ENCODE measurements around the gene WDR27. TPM values are rescaled to one million over a fixed set of nuclear protein-coding genes. Genes with fewer than 3 reads are reported as not detected.

Gene WDR27
- 14.9 and 18.7 TPM in 2 replicates for total RNA-seq (2014; rRNA removed; shearing (Covaris generic))
- polyA plus RNA-seq (2015; cell fraction: cytosol; rRNA removed) = 14.2 and 14.3 TPM in 2 replicates
- polyA plus RNA-seq (2015; cell fraction: nucleus; rRNA removed) = 258 and 283 TPM in 2 replicates

DNA sequence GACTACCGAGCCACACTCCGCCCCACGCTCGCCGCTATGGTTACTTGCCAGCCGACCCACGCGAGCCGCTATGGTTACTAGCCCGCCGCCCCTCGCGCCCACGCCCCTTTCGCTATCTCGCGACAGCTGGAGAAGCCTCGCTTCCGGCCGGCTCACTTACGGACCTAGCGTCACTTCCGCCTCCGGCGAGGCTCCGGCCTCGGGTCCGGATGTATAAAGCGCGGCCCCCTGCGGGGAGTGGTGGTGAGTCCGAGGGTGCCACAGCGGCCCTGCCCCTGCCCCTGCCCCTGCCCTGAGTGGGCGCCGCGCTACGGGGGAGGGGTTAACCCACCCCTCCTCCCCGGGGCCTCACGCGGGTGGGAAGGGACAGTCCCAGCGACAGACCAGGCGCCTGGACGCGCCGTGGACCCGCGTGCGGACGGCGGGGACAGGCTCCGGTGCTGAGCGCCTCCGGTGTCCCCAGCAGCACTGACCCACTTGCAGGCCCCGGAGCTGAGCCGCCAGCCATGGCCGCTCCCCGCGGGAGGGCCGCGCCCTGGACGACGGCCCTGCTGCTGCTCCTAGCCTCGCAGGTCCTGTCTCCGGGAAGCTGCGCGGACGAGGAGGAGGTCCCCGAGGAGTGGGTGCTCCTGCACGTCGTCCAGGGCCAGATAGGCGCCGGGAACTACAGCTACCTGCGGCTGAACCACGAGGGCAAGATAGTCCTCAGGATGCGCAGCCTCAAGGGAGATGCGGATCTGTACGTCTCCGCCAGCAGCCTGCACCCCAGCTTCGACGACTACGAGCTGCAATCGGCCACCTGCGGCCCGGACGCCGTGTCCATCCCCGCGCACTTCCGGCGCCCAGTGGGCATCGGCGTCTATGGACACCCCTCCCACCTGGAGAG, at the start of gene WDR27, which contains the start of gene C6orf120:
TSS of gene WDR27 (minus strand) at position 76 of the 886 bp plus-strand sequence. CDS start 13,024 bp downstream, outside the sequence.
TSS of gene C6orf120 (plus strand) at position 173 of the 886 bp plus-strand sequence. CDS start at position 507, 334 bp downstream.
- DNase-seq (ENCODE audit: low read depth) = peak; percentile 94

DNA sequence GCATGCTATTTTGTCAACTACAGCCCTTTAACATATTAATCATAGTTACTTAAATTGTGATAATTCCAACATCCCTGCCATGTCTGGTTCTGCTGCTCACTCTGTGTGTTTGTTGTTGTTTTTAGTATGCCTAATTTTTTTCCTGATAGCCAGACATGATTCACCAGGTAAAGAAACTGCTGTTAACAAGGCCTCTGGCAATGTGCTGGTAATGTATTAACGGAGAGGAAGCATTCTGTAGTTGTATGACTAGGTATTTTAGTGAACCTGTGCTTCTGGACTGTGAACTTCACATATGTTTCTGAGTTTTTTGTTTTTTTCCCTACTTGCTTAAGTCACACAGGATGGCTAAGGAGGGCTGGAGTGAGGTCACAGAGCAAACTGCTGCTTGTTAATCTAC, 44.7 kb upstream of the WDR27 start:
- DNase-seq (ENCODE audit: low read depth) = no peak

- no peak for DNase-seq (ENCODE audit: low read depth)
Measured at GRCh38 chr6:169745405-169745804, 43.6 kb upstream of the WDR27 start.

DNA sequence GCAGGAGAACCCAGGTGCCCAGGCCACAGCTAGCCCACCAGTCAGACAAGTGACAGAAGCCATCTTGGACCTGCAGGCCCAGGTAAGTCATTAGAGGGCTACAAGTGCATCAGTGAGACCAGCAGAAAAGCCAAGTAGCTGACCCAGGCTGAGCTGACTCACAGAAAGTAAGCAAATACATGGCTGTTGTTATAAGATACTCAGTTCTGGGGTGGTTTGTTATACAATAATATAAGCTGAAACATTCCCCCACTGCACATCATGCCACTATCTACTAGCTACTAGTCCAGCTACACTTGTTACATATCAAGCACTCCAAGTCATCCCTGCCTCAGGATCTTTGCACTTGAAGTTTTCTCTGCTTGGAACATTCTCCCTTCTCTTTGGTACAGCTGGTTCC, 39.5 kb upstream of the WDR27 start:
- no peak for DNase-seq (ENCODE audit: low read depth)

DNA sequence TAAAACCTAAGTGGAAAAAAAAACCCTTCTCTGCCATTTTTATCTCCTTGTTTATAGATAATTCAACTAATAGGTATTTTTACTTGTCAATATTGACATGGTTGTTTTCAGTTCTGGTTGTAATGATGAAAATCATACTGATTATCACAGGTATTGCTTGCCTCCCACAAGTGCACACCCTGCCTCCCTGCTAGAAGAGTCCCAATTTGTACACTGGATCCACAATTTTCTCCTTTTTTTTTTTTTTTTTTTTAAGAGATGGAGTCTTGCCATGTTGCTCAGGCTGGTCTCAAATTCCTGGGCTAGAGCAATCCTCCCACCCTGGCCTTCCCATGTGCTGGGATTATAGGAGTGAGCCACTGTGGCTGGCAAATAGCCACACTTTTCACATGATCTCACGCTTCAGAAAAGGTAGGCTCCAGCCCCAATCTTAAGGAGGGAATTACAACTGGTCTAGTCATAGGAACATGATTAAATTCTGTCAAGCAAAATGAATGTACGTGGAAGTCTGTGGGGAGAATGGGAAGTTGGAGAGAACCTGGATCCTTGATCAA, 37.2 kb upstream of the WDR27 start:
- DNase-seq (ENCODE audit: low read depth) = no peak

DNA sequence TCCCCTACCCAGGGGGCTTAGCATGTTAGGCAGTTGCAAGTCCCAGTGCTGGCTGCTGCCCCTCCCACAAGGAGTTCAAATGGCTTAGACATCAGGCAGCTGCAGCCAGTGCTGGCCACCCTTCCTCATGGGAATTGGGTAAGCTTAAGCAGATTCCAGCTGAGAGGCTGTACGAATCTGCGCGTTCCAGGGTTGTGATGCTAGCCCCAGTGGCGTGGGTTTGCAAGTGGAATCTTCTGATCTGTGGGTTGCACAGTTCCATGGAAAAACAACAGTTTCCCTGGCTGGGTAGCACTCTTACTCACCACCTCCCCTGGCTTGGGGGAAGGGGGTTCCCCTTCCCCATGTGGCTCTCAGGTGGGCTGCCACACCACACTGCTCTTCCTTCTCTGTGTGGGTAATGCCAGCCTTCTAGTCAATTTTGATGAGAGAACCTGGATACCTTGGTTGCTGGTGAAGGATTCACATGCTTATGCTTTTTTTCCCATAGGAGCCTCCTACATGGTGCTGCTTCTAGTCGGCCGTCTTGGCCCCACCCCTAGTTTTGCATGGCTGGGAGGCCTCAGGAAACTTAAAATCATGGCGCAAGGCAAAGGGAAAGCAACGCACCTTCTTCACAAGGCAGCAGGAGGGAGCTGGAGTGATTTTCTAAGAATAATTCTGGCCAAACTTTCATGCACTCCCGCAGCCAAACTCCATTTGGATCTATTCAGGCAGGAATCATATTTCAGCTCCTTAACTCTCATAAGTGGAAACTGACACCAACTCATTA, 36.6 kb upstream of the WDR27 start:
- DNase-seq (ENCODE audit: low read depth) = no peak

- no peak for DNase-seq (ENCODE audit: low read depth)
Measured at GRCh38 chr6:169729961-169730360, 28.1 kb upstream of the WDR27 start.

DNA sequence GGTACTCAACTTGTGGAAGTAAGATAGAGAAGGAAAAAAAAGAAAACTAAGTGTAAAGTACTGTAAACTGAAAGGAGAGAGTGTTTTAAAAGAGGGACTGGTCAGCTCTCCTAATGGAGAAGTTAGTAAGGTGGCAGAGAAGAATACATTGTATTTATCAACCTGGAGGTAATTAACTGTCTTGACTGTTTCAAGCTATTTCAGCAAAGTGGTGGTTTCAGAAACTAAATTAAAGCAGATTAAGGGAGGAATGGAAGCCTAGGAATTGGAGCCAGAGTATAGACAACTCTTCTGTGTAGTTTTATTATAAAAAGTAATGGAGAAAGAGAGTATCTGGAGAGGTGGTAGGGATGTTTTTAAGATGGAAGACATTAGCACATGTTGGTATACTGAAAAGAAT, 25.1 kb upstream of the WDR27 start:
- DNase-seq (ENCODE audit: low read depth) = no peak

DNA sequence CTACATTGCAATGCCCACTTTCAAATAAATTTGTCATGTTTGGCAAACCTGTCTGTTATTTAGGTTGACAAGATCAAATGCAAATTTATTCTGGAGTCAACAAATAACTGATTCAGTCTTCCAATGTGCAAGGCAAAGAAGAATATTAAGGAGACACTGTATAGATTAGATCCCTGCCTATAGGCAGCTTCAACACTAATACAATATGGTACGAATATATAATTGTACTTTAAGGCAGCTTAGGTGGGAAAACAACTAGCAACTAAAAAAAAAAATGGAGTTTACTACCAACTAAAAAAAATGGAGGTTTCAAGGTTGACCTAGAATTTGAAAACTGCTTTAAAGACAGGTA, 24.2 kb upstream of the WDR27 start:
- no peak for DNase-seq (ENCODE audit: low read depth)

DNA sequence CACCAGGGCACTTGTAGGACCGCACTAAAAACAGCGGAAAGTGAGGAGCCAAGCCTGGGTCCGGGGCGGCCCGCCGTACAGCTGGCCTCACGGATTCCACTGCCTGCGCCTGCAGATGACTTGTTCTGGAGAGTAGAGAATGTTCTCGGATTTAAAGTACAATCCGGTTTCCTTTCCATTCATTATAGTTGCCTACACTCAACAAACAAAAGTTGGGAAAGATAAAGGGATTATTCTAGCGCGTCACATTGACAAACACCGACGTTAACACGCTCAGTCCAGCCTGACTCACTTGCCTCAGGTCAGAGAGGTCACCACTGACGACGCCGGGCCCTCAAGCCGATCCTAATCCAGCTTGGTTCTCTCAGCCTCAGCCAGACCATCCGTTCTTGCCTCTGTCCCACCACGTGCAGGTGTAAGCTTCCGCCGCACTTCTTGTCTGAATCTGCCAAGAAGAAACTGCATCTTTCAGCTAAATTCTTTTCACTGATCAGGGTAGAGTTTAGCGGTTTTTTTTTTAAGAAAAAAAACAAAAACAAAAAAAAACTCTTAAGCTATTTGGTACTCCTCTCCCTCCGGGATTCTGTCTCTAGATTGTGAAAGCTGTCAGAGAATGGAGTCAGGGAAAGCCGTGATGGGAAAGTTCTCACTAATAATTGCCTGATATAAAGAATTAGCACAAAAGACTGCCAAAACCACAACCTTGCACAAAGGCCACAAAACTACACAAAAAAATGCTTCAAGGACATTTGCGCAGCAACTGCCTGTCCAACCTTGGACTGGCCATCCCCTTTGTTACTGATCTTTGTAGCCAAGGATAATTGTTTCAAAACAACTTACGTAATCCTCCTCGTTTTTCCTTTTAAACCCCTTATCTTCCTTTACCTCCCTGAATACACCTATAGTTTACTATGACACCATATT, 23.6 kb upstream of the WDR27 start:
- DNase-seq (ENCODE audit: low read depth) = no peak

- DNase-seq (ENCODE audit: low read depth) = no peak
Measured at GRCh38 chr6:169724494-169725124, 22.8 kb upstream of the WDR27 start, which contains the start of gene PHF10. TSS of gene PHF10 (minus strand) at chr6:169724500. CDS start at chr6:169723931, 569 bp downstream.

GRCh38 chr6:169723991-169724493, 22.2 kb upstream of the WDR27 start:
- no peak for DNase-seq (ENCODE audit: low read depth)

DNA sequence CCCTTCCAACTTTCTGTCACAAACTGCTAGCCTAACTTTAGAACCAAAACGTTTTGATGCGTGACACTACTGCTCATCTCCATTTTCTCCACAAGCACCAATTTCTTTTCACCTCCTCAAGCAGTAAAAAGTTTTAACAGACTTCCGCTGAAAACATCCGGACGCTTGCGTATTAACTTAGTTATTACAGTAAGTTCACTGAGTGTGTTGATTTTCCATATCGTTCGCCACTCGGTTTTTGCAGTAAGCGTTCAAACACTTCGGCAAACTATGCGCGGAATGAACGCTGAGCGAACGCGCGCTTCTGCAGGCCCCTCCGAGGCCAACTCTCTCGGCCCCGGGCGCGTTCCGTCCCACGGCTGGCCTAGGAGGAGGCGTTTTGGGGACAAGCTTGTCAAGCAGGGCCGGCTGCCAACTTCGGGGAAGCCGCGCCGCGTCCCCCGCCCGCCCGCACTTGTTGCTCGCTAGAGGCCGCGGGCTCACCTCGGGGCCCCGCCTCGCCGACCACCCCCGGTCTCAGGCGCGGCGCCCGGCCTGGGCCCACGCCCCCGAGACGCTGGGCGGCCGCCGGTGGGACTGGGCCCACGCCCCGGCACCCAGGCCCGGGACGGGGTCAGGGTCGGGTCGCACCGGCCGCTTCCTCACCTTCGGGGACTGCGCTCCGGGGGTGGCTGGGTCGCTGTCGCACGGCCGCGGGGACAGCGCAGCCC, 21.5 kb upstream of the WDR27 start:
- no peak for DNase-seq (ENCODE audit: low read depth)

GRCh38 chr6:169722362-169723199, 20.8 kb upstream of the WDR27 start:
- peak; percentile 95 for DNase-seq (ENCODE audit: low read depth)

DNA sequence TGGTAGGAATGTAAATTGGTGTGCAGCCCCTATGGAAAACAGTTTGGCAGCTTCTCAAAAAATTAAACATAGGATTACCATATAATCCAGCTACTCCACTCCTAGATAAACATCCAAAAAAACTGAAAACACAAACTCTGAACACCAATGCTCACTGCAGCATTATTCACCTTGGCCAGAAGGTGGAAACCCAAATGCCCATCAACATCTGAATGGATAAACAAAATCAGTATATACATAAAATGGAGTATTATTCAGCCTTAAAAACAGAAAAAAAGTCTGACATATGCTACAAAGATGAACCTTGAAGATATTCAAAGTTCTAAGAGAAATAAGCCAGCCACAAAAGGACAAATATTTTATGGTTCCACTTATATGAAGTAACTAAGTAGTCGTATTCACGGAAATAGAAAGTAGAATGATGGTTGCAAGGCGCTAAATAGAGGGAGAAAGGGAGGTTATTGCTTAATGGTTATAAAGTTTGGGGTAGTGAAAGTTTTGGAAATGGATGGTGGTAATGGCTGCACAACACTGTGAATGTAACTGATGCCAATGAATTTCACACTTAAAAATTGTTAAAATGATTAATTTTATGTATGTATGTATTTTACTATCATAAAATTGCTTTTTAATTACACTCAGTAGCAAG, 18.5 kb upstream of the WDR27 start:
- DNase-seq (ENCODE audit: low read depth) = no peak

GRCh38 chr6:169719117-169719516, 17.3 kb upstream of the WDR27 start:
- DNase-seq (ENCODE audit: low read depth) = peak; percentile 20

DNA sequence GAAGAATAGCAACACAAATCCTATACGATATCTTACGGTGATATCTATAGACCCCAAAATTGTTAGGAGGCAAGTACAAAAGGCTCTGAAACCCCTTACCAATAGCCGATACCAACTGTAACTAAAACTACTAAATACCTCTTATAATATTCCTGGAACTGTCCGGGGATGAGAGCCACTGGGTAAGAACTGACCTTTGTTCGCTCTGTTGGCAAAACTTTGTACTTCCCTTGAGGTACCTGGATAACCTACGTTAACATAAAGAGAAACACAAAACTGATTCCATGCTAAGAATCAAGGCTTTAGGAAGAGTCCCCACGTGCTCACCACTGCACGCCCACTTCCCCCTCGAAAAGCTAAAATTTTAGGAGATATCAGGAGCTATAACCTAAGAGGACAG, 12.8 kb upstream of the WDR27 start:
- DNase-seq (ENCODE audit: low read depth) = no peak

DNA sequence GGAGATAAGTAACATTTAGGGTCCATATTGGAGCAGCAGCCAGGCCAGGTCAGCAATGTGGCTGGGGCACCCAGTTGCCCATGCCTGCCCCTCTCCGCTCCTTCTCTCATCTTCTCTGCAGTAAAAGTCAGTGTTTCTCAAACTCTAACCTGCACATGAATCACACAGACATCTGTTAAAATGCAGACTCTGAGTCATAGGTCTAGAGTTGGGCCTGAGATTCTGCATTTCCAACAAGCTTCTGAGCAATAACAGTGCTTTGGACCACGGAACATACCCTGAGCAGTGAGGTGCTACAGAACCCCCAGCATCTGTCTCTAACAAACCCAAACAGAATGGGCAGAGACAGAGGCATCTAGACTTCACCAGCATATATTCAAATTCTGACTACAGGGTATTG, 12.3 kb upstream of the WDR27 start:
- DNase-seq (ENCODE audit: low read depth) = peak; percentile 28

All from HT1080 (cell line).